ENCODE data around the gene ZSWIM1. TPM values are rescaled to one million over a fixed set of nuclear protein-coding genes. Genes with fewer than 3 reads are reported as not detected.
A peak's percentile ranks its signal among the peaks of the same experiment; 100 is the strongest.

The ZSWIM1 gene
- total and polyA plus RNA-seq, 2 of the 13 experiments (the other 11 are each of a cell fraction or from before 2014, with no cell fraction given), result 9.5 to 11.7 TPM

- peak; percentile 76; the same call in 1 of the 2 replicates for TF ChIP-seq ZNF281 (CRISPR knock-in tag; IDR thresholded peaks at IDR 0.05; ENCODE audit: borderline replicate concordance)
- peak; percentile 89 for TF ChIP-seq CTCF (CRISPR knock-in tag; IDR thresholded peaks at IDR 0.05)
- TF ChIP-seq CC2D1A (CRISPR knock-in tag; IDR thresholded peaks at IDR 0.05), result no peak
- no peak for TF ChIP-seq TCF7 (IDR thresholded peaks at IDR 0.05; ENCODE audit: low read depth)
- TF ChIP-seq XBP1 (CRISPR knock-in tag; IDR thresholded peaks at IDR 0.05), result no peak
- TF ChIP-seq FOXP1 (IDR thresholded peaks at IDR 0.05), result no peak
- no peak for TF ChIP-seq FOXP1 (CRISPR knock-in tag; IDR thresholded peaks at IDR 0.05)
- no peak for TF ChIP-seq ZNF407 (CRISPR knock-in tag; IDR thresholded peaks at IDR 0.05; ENCODE audit: not compliant biosample characterization)
- TF ChIP-seq KLF15 (CRISPR knock-in tag; IDR thresholded peaks at IDR 0.05; ENCODE audit: borderline replicate concordance), result peak; percentile 52; the same call in 1 of the 2 replicates
- TF ChIP-seq HOXD1 (CRISPR knock-in tag; IDR thresholded peaks at IDR 0.05), result no peak; the same call in 1 of the 2 replicates
- peak; percentile 58 for TF ChIP-seq ATF2 (CRISPR knock-in tag; IDR thresholded peaks at IDR 0.05)
- 0 out of 2 replicates have a peak, but pooled peaks have one; percentile 13 for TF ChIP-seq ZNF547 (CRISPR knock-in tag; IDR thresholded peaks at IDR 0.05)
- TF ChIP-seq TARDBP (CRISPR knock-in tag; IDR thresholded peaks at IDR 0.05), result peak; percentile 78
- TF ChIP-seq ESRRA (CRISPR knock-in tag; IDR thresholded peaks at IDR 0.05; ENCODE audit: low read depth), result no peak; the same call in 1 of the 2 replicates
- peak; percentile 43 for TF ChIP-seq ZNF878 (CRISPR knock-in tag; IDR thresholded peaks at IDR 0.05)
These were observed 52.4 kb downstream of the ZSWIM1 start (continued) for GRCh38 chr20:45933266-45934045.
